PC-3 (cell line): ENCODE data around the gene TCERG1L. TPM values are rescaled to one million over a fixed set of nuclear protein-coding genes. Genes with fewer than 3 reads are reported as not detected.

Experiments
- ATAC-seq: fragments of 200-7000 bp; cut with Tn5 transposase; 2 replicates; pipeline ENCODE4 v1.9.1; 2020; ENCODE audit warnings: mild to moderate bottlenecking, moderate library complexity
- BruUV-seq: library from RNA; stranded (reverse); fragments of 400-500 nt; replicated peaks from 2 replicates; lab custom pipeline; 2021; lab: Mats Ljungman, UMichigan
- CTCF ChIA-PET: fragments of 300-600 bp; sonication (Branson Sonifier 250); formaldehyde crosslinking; loops from one replicate; lab custom pipeline; 2022; ENCODE audit warnings: antibody characterized with exemption; lab: Charles Lee
- POLR2A ChIA-PET: fragments of 300-600 bp; sonication (Branson Sonifier 250); formaldehyde crosslinking; loops from one replicate; lab custom pipeline; 2022; ENCODE audit warnings: antibody characterized with exemption; ENCODE audit not compliant: unreplicated experiment; lab: Charles Lee
- DNase-seq: peaks from one replicate; pipeline ENCODE4 v3.0.0-alpha.2; 2015
- H2AFZ ChIP-seq: fragments of 300-600 bp; sonication (generic); 2 replicates; pipeline ENCODE4 v1.6.0; 2016; ENCODE audit warnings: antibody characterized with exemption, low read length
- H3F3A ChIP-seq: fragments of 300-600 bp; sonication (generic); one replicate; pipeline ENCODE4 v1.6.0; 2017; ENCODE audit warnings: antibody characterized with exemption, low read length, control low read depth, mild to moderate bottlenecking; ENCODE audit not compliant: unreplicated experiment
- H3K27ac ChIP-seq: fragments of 300-600 bp; sonication (generic); 2 replicates; pipeline ENCODE4 v1.5.1; 2016; ENCODE audit warnings: mild to moderate bottlenecking, low read length
- H3K27me3 ChIP-seq: fragments of 300-600 bp; sonication (generic); 2 replicates; pipeline ENCODE4 v1.6.1; 2016; ENCODE audit warnings: low read length, mixed read lengths
- H3K36me3 ChIP-seq: fragments of 300-600 bp; sonication (generic); 2 replicates; pipeline ENCODE4 v1.6.1; 2016; ENCODE audit warnings: low read depth, mixed run types, low read length, mixed read lengths
- H3K4me1 ChIP-seq: fragments of 300-600 bp; sonication (generic); 2 replicates; pipeline ENCODE4 v1.5.1; 2016; ENCODE audit warnings: low read length; ENCODE audit not compliant: insufficient read depth
- H3K4me2 ChIP-seq: fragments of 300-600 bp; sonication (generic); 2 replicates; pipeline ENCODE4 v1.6.0; 2016; ENCODE audit warnings: low read length
- H3K4me3 ChIP-seq: fragments of 300-600 bp; sonication (generic); 2 replicates; pipeline ENCODE4 v1.5.1; 2016; ENCODE audit warnings: mild to moderate bottlenecking, low read length, mixed read lengths
- H3K79me2 ChIP-seq: fragments of 300-600 bp; sonication (generic); 2 replicates; pipeline ENCODE4 v1.6.1; 2017; ENCODE audit warnings: low read length, mixed read lengths
- H3K9ac ChIP-seq: fragments of 300-600 bp; sonication (generic); 2 replicates; pipeline ENCODE4 v1.6.0; 2016; ENCODE audit warnings: mild to moderate bottlenecking, low read length
- H3K9me2 ChIP-seq: fragments of 300-600 bp; sonication (generic); replicated peaks from 2 replicates; pipeline ENCODE4 v1.6.1; 2016; ENCODE audit warnings: mixed run types, low read length, mixed read lengths
- H3K9me3 ChIP-seq: fragments of 300-600 bp; sonication (generic); 2 replicates; pipeline ENCODE4 v1.6.1; 2016; ENCODE audit warnings: low read length, mixed read lengths
- H4K20me1 ChIP-seq: fragments of 300-600 bp; sonication (generic); 2 replicates; pipeline ENCODE4 v1.6.1; 2016; ENCODE audit warnings: low read length, mixed read lengths
- CTCF ChIP-seq: fragments of 300-600 bp; sonication (generic); conservative IDR thresholded peaks from 2 replicates; pipeline ENCODE4 v1.5.1; 2017; ENCODE audit warnings: antibody characterized with exemption, low read depth, mild to moderate bottlenecking, low read length
- EZH2 ChIP-seq: fragments of 300-600 bp; sonication (generic); IDR thresholded peaks from one replicate; pipeline ENCODE4 v1.6.1; 2017; ENCODE audit warnings: antibody characterized with exemption, mild to moderate bottlenecking, low read length; ENCODE audit not compliant: unreplicated experiment
- EZH2phosphoT487 ChIP-seq: fragments of 300-600 bp; sonication (generic); IDR thresholded peaks from 2 replicates; pipeline ENCODE4 v1.6.1; 2018; ENCODE audit warnings: mild to moderate bottlenecking, antibody characterized with exemption, low read length, borderline replicate concordance
- intact Hi-C: fragments of 100-400 bp; cut with micrococcal nuclease; formaldehyde crosslinking; loops from 2 replicates; pipeline ENCODE4 v1.9.0; 2023
- total RNA-seq: library from RNA; depleted of rRNA; stranded (reverse); fragments of >200 nt; gene quantifications from 2 replicates; pipeline ENCODE4 v1.2.3, GENCODE V29; 2014

Gene TCERG1L
- total RNA-seq, 1 experiment from 2014 or later = not detected

GRCh38 chr10:131150126-131150525 lies 161.4 kb downstream of the TCERG1L start:
- intact Hi-C loops = no loop called here
- Histone ChIP-seq H3K79me2 (no peaks in the 10 kb centered on the region), H3K9ac (no peak overlapping the region), H3K27ac (no peak overlapping the region), H4K20me1 (no peaks in the 10 kb centered on the region), H3F3A (no peaks in the 10 kb centered on the region), H3K9me3 (no peaks in the 10 kb centered on the region), H3K4me1 (no peaks in the 10 kb centered on the region), H3K36me3 (no peaks in the 10 kb centered on the region), H3K27me3 (no peaks in the 10 kb centered on the region), H3K9me2 (no peaks in the 10 kb centered on the region), H3K4me3 (no peak overlapping the region), H2AFZ (no peak overlapping the region), H3K4me2 (no peak overlapping the region)
- no peak for TF ChIP-seq CTCF
- no peak for TF ChIP-seq EZH2phosphoT487
- no peak for TF ChIP-seq EZH2
- CTCF ChIA-PET = no interaction called here
- BruUV-seq = no TSS peak
- ATAC-seq (no peak), DNase-seq (no peak)
- POLR2A ChIA-PET = no interaction called here

GRCh38 chr10:131149586-131149985 lies 161.9 kb downstream of the TCERG1L start:
- no peak for DNase-seq
- Histone ChIP-seq H3K27me3 (no peaks in the 10 kb centered on the region), H3F3A (no peaks in the 10 kb centered on the region), H3K4me1 (no peaks in the 10 kb centered on the region), H4K20me1 (no peaks in the 10 kb centered on the region), H2AFZ (no peak overlapping the region), H3K9me2 (no peaks in the 10 kb centered on the region), H3K36me3 (no peaks in the 10 kb centered on the region), H3K9ac (no peak overlapping the region), H3K4me2 (no peak overlapping the region), H3K79me2 (no peaks in the 10 kb centered on the region), H3K9me3 (no peaks in the 10 kb centered on the region), H3K4me3 (no peak overlapping the region), H3K27ac (no peak overlapping the region)
- ChIA-PET CTCF (no interaction called here), POLR2A (no interaction called here)
- no peak for ATAC-seq
- BruUV-seq = no TSS peak
- intact Hi-C loops = no loop called here
- TF ChIP-seq EZH2phosphoT487 = no peak
- no peak for TF ChIP-seq CTCF
- TF ChIP-seq EZH2 = no peak

- Histone ChIP-seq H3K4me2 (no peak overlapping the region), H3K79me2 (no peaks in the 10 kb centered on the region), H3F3A (no peaks in the 10 kb centered on the region), H3K9me3 (no peaks in the 10 kb centered on the region), H4K20me1 (no peaks in the 10 kb centered on the region), H3K27me3 (no peaks in the 10 kb centered on the region), H3K9me2 (no peaks in the 10 kb centered on the region), H3K9ac (no peak overlapping the region), H3K36me3 (no peaks in the 10 kb centered on the region), H2AFZ (no peak overlapping the region), H3K4me1 (no peaks in the 10 kb centered on the region), H3K4me3 (no peak overlapping the region), H3K27ac (no peak overlapping the region)
- ChIA-PET POLR2A (no interaction called here), CTCF (no interaction called here)
- DNase-seq = no peak
- TF ChIP-seq EZH2phosphoT487 = no peak
- no peak for TF ChIP-seq EZH2
- TF ChIP-seq CTCF = no peak
- intact Hi-C loops = no loop called here
- no peak for ATAC-seq
- BruUV-seq = no TSS peak
Measured at GRCh38 chr10:131149111-131149510, 162.4 kb downstream of the TCERG1L start.
